AG04450 (cell line): Measurements from ENCODE around the gene SLC25A23. TPM values are rescaled to one million over a fixed set of nuclear protein-coding genes. Genes with fewer than 3 reads are reported as not detected.
A peak's percentile ranks its signal among the peaks of the same experiment; 100 is the strongest.
"Not testable (repeated sequence)": the region's sequence is repeated elsewhere in the genome, so short reads cannot be mapped to it uniquely, and the experiment has no call there.

Experiments used
- CTCF ChIA-PET: fragments of 300-600, 350-600 bp; formaldehyde crosslinking; extraction: SDS; loops from one replicate; lab custom pipeline; 2022; ENCODE audit warnings: antibody characterized with exemption, inconsistent platforms; lab: Charles Lee
- POLR2A ChIA-PET: fragments of 350-600 bp; formaldehyde crosslinking; extraction: SDS; loops from one replicate; lab custom pipeline; 2021; ENCODE audit warnings: antibody characterized with exemption, inconsistent platforms; lab: Yijun Ruan, JAX
- DNase-seq: peaks from one replicate; pipeline ENCODE4 v3.0.0-alpha.2; 2011; ENCODE audit warnings: low read depth, low spot score
- H3K27ac ChIP-seq: one replicate; pipeline ENCODE4 v1.5.1; 2012; ENCODE audit warnings: low read depth, low read length, control low read depth
- H3K27me3 ChIP-seq: one replicate; pipeline ENCODE4 v1.6.0; 2012; ENCODE audit warnings: low read length; ENCODE audit not compliant: control insufficient read depth, insufficient read depth
- H3K4me3 ChIP-seq: 2 replicates; pipeline ENCODE4 v1.5.1; 2011; ENCODE audit warnings: mild to moderate bottlenecking, low read depth, low read length, control low read depth
- H3K9me3 ChIP-seq: 2 replicates; pipeline ENCODE4 v1.5.1; 2012; ENCODE audit warnings: low read length; ENCODE audit not compliant: control insufficient read depth, insufficient read depth
- CTCF ChIP-seq: IDR thresholded peaks from 2 replicates; pipeline ENCODE4 v1.5.1; 2011; ENCODE audit warnings: low read depth, low read length, control low read depth, inconsistent platforms
- polyA minus RNA-seq: library from RNA; depleted of rRNA, polyadenylated mRNA; stranded (reverse); fragments of >200 nt; gene quantifications from 2 replicates; pipeline ENCODE4 v1.2.3, GENCODE V29; 2011; rRNA and poly(A)+ RNA removed
- polyA plus RNA-seq: library from polyadenylated mRNA; depleted of rRNA; stranded (reverse); fragments of >200 nt; gene quantifications from 2 replicates; pipeline ENCODE4 v1.2.3, GENCODE V29; 2011; rRNA removed

Gene SLC25A23
- 8.0 and 13.9 TPM in 2 replicates for polyA plus RNA-seq
- polyA minus RNA-seq, result 10.3 and 14.4 TPM in 2 replicates

DNA sequence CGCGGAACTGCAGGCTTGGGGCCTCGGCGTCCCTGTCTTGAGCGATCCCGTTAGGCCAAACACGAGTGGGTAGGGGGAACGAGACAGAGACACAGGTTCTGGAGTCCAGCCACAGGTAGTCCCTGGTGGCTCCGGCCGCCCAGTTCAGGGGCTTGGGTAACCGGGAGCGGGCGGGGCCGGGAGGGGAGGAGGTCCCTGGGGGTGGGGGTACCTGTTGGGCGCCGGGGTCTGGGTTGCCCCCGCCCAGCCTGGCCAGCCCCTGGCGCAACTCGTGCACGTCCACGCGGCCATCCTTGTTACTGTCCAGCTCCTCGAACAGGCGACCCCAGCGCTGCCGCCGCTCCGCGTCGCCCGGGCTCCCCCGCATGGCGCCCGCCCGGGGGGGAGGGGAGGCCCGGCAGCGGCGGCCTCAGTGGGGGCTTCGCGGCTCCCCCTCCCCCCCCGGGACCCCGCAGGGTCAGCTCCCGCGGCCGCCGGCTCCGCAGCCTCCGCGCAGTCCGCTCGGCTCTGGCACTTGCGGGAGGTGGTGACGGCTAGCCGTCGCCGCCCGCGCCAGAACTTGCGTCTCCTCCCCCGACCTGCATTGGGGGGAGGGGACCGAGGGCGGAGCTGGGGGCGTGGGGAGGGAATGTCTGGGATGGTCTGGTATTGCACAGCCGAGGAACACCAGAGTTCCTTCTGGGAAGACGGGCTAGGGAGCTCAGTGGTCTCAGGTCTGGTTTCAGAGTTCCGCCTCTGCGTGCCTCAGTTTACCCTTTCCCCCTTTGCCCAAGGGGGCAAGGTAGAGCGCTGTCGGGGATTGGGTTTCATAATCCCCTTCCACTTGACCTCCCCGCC lies at the start of gene SLC25A23:
Gene SLC25A23 (minus strand): TSS at position 531 of the 837 bp plus-strand sequence. CDS start 164 bp downstream, at position 367.
- ChIA-PET CTCF (no interaction called here), POLR2A (interaction anchor here (0.5 kb wide), 1 partner anchor 317 kb away, joined by 6 read pairs; no protein-coding TSS in a partner anchor)
- Histone ChIP-seq H3K9me3 (peaks cover 15% of the 10 kb centered on the region), H3K27me3 (peaks cover 10% of the 10 kb centered on the region), H3K4me3 (peak within 1 kb of the TSS; percentile 82), H3K27ac (peak within 1 kb of the TSS; percentile 21)
- TF ChIP-seq CTCF, result no peak
- peak; percentile 36 for DNase-seq

DNA sequence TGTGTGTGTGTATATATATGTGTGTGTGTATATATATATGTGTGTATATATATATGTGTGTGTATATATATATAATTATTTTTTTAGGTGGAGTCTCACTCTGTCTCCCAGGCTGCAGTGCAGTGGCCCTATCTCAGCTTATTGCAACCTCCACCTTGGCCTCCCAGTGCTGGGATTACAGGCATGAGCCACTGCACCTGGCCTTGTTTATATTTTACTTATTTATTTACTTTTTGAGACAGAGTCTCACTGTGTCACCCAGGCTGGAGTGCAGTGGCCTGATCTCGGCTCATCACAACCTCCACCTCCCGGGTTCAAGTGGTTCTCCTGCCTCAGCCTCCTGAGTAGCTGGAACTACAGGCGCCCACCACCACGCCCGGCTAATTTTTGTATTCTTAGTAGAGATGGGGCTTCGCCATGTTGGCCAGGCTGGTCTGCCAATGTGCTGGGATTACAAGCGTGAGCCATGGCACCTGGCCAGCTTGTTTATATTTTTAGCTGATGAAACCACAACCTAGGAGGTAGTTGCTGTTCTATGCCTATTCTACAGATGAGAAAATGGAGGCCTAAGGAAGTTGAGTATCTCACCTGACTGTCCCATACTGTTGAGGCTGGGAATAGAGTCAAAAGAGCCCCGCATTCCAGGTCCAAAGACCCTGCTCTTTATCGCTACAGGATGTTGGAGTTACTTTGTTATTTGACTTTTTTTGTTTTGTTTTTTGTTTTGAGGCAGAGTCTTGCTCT lies 48.6 kb upstream of the SLC25A23 start:
- CTCF ChIA-PET, result interaction anchor here (1.2 kb wide), 1 partner anchor 355 kb away, joined by 6 read pairs; no protein-coding TSS in a partner anchor
- DNase-seq, H3K4me3 ChIP-seq, H3K9me3 ChIP-seq, POLR2A ChIA-PET, H3K27ac ChIP-seq, H3K27me3 ChIP-seq: not testable (repeated sequence)

- DNase-seq, result no peak
- TF ChIP-seq CTCF, result no peak
- Histone ChIP-seq H3K27me3 (peaks cover 17% of the 10 kb centered on the region), H3K27ac (no peak overlapping the region), H3K9me3 (no peaks in the 10 kb centered on the region), H3K4me3 (no peak overlapping the region)
- POLR2A ChIA-PET, result interaction anchor here (0.6 kb wide), 1 partner anchor 361 kb away, joined by 3 read pairs; no protein-coding TSS in a partner anchor
- CTCF ChIA-PET, result interaction anchor here (0.8 to 1.1 kb wide), 2 partner anchors 13 kb away, joined by 3 to 4 read pairs; no protein-coding TSS in a partner anchor
Observed at GRCh38 chr19:6503407-6504201, 44.0 kb upstream of the SLC25A23 start.

DNA sequence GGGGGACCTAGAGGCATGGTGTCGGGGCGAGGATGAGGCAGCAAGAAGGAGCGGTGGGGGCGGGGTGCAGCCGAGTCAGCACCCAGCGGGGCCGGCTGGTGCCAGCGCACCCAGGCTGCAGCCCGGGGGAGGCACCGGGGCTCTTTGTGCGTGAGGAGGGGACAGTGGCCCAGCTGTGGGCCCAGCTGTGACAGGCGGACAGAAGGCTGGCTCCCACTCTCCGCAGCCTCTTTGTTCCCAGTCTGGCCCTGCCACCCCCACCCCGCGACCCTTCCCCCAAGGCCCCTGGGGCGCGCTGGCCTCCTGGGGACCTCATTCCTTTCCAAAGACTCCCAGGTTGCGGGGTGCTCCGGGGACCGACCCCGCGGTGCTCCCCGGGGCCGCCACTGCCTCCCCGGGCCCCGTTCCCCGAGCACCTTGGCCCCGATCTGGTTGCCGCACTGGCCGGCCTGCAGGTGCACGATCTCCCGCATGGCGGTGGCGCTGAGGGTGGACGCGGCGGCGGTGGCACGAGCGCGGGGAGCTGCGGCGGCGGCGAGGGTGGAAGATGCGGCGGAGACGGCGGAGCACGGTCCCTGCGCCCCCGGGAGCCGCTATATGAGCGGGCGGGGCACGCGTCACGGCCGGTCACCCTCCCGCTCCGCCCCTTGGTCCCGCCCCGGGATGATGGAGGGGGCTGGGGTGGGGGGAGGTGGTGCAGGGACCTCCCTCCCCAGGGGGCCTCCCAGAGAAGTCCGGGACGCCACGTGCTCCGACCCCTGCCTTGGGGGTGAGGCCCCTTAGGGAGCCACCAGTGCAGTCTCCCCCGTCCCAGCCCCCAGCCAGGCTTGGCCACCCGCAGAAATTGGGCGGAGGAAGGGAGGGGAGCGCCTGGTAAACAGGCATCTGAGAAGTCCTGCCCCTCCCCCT lies 42.4 kb upstream of the SLC25A23 start, which contains the start of gene TUBB4A:
Gene TUBB4A (minus strand): TSS at position 570 of the 909 bp plus-strand sequence. CDS start 97 bp downstream, at position 473.
- Histone ChIP-seq H3K4me3 (no peak within 1 kb of the TSS), H3K27ac (no peak within 1 kb of the TSS), H3K9me3 (no peaks in the 10 kb centered on the region), H3K27me3 (peaks cover 17% of the 10 kb centered on the region)
- DNase-seq, result no peak
- no peak for TF ChIP-seq CTCF
- CTCF ChIA-PET, result no interaction called here
- POLR2A ChIA-PET, result no interaction called here
